HG03139 (cell line): ENCODE data around the gene SIX3.

Experiments
- ATAC-seq: cut with Tn5 transposase; IDR thresholded peaks from one replicate; pipeline ENCODE4 v1.9.1; 2021; ENCODE audit not compliant: unreplicated experiment

SIX3 gene

DNA sequence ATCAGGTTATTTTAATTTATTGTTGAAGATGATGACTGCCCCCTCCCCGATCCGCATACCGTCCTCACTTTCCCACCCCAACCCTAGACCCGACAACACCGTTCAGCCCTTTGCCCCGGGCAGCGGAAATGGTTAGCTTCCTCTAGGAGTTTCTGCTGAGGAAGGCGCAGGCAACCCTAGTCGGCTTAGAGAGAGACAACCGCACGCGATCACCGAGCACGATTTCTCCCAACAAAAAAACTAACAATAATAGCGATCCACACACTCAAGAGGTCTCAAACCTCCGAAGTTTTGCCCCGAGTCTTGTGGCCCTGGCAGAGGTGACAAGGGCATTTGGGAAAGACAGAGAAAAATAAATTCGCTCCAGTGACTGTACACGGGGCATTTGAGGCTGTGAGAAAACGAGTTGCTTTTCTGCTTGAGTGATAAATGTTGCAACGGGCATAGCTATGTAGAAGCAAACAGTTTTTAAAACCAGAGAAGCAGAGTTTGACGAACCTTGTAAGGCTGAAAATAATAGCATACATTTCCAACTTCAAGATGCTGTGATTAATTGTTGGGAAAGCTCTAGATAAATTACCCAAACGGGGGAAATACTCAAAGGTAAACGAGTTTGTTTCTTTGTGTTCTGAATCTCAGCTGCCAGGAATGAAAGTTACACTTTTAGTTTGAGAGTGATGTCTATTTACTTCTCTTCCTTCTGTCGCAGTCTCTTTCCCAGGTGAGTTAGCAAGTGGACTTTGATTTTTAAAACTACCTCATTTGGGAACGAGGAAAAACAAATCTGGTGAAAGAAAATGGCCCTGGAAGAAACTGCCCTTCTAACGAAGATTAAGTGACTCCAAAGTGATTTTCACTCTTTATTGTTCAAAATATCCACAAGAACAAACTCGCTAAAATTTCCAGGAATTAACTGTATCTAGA, 11.0 kb upstream of the SIX3 start:
- no peak for ATAC-seq

DNA sequence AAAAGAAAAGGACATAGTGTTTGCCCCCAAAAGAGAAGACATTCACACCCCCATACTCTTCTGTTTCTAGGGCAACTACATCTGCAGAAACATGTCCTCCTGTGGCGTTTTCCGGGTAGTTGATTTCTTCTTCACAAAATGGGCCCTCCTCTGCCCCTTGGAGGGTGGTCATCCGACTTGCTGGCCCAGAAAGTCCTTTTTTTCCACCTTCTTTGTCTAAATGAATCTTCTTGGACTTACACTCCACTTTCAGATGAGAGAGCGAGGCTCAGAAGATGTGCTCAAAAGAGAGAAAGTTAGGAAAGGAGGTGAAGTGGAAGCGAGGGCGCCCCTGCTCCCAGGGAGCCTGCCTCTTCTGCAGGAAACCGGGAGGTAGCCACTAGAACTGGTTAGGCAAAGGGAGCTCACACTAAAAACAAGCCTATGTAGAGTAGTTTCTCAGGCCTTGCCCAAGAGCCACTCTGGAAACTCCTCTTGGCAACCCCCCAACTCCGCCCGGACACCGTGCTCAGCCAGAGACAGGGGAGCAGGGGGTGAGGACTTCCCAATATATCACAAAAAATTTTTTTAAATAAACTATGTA, 10.2 kb upstream of the SIX3 start:
- ATAC-seq: no peak

DNA sequence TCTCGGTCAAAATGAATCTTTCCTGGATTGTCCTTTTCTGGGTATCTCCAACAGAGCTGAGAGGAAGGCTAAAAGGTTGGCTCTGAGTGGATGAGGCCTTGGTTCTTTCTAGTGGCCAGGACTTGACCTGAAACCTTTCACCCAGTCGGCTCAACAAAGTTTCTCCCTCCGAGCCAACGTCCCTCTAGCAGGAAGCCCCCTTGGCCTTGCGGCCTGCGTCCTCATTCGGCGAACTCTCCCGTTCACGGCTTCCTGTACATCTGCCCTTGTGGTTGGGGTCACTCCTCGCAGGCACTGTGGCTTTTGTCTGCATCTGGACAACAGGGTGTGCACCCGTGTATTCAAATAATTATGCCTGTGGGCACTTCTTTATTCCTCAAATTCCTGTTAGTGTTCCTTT, 9.4 kb upstream of the SIX3 start:
- ATAC-seq: no peak

DNA sequence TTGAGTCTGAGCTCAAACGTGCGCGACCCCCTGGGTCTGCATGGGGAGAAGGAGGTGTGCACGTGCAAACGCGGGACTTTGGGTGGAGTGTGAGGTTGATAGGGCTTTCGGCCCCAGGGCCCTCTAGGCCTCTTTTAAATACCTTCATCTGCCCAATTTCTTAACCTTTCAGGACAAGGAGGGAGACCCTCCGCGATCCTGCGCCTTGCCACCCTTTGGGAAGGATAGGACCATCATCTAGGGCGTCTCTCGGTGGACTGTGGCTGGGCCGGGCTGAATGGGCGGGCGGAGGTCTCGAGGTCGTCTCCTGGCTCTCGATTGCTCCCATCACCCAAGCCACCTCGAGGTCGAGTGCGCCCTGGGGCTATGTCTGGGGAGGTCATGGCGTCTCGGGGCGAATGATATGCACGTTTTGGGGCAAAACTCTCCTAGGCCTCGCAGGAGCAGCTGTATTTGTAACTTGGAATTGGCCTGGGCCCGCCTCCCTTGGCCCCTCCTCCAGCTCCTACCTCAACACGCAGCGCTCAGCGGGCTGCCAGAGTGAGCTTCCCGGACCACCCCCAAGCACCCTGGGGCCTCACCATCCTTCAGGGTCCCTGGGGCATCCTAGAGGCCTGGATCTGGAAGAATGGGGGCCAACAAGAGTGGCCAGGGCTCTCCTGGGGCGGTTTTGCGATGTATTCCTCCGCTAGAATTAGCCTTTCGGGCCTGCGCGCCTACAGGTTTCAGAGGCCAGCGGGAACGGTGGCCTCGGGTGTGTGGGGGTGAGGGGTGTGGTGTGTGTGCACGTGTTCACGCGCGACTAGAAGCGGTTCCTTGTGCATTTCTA, 8.7 kb upstream of the SIX3 start:
- ATAC-seq: no peak

DNA sequence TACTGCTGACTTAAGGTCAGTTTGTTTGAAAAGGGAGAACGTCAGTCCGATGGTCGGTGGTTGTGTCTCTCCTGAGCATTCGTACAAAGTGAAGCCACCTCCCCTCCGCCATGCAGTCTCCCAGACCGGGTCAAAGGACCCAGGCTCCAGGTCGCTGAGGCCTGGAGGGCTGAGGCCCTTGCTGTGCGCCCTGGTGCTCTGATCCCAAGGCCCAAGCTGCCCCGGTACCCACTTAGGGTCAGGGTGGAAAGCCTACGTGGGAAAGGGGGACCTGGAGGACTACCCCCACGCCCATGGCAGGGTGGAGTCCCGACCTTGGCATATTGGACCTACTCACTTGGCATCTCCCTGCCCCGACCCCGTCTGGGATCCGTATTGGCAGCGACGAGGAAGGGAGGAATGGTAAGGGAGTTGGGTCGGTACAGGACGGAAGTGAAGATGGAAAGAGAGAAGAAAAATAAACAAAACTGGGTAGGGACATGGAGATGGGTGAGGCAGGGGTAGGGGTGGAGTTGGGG, 8.0 kb upstream of the SIX3 start:
- no peak for ATAC-seq

DNA sequence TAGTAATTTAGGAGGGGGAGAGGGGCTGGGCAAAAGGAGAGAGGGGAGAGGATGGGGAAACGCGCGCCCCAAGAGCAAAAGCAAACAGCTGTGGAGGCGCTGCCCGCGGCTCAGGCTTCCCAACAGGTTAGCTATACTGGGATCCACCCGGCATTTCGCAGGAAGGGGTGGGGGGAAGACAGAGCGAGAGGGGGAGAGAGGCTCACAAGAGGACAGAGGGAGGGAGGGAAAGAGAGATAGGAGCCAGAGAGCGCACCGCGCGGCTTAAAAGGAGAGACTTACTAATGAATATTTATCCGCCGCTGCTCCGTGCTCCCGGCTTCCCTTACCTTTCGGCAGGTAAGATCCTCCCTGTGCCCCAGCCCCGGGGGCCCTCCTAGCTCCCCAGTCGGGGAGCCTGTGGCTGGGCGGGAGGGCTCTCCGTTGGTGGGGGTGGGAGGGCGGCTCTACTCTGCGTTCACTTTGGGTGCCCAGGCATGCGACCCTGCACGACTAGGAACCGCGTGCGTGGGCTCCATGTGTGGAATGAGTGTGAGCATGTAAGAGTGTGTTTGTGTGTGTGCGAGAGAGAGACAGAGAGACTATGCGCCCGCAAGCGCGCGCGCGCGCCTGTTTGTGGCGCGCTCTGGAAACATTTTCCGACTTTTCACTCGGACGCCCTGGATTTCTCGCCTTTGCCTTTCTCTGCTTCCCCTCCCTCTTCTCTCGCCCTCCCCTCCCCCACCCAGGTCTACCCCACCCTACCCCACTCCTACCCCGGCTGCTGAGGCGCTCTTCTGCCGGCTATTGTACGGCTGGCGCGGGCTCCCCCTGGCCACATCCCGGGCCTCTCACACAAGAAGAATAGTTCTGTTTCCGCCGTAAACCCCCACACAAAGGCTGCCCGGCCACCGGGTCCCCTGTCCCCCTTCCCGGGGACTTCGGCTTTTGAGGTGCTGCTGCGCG, 7.2 kb upstream of the SIX3 start:
- ATAC-seq: no peak

DNA sequence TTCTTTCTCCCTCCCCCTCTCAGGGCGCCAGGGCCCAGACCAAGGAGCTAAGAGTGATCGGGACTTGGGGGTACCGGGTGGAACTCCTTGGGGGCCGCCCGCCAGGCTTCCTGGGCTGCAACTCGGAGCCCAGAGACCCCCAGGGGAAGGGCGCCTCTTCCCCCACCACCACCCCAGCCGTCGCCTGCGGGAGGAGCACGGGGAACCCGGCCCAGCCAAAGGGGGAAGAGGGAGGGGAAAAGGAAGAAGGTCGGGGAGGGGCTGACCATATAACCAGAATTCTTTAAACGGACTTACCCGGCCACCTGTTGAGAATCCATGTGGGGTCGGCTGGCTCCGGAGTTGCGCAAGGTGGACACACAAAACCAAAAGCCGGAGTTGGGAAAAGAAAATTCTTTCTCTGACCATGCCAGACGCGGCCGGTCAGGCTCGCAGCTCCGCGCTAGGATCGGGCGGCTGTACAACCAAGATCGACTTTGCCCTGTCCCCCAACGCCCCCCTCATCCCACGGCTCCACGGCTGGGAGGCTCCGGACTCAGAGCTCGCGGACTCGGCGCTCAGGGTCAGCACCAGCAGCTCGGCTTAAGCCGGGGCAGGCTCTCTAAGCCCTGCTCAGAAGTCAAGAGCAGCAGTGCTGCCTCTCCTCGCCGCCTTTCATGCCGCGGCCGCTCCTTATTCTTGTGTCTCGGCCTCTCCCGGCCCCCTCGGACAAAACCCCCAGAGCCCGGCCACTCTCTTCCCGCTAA, 6.3 kb upstream of the SIX3 start:
- no peak for ATAC-seq

DNA sequence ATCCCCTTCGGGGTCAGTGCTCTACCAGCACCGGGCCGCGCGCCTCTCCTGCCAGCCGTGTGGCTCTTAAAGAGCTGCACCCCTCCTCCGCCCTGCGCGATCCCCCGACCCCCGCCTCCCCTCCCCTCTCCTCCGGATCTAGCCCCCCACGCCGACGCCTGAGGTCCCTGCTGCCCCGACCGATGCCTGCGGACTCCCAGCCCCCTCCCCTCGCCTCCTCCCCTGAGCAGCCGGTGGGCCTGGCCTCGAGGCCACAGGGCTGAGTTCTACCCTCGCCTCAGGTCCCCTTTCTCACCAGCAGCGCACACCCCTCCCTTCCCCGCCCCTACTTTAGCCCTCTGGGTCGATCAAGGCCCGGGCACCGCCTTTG, 5.8 kb upstream of the SIX3 start:
- no peak for ATAC-seq

DNA sequence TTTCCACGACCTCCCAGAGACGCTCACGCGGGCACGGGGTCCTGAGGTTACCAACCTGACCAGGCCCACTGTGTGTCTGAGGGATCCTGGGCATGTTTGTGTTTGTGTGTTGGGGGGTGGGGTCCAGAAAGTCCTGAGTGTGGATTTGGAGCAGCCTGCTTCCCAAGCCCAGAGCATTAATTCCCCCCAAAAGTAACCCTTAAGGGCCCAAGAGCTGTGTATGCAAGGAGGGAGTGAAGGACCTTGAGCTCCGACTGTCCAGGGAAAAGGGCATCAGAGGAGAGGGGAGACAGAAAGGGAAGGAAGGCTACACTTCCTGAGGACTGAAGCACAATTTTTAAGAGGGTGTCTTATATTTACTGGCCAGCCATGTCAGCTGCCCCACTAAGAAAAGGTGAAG, 5.2 kb upstream of the SIX3 start:
- ATAC-seq: no peak

DNA sequence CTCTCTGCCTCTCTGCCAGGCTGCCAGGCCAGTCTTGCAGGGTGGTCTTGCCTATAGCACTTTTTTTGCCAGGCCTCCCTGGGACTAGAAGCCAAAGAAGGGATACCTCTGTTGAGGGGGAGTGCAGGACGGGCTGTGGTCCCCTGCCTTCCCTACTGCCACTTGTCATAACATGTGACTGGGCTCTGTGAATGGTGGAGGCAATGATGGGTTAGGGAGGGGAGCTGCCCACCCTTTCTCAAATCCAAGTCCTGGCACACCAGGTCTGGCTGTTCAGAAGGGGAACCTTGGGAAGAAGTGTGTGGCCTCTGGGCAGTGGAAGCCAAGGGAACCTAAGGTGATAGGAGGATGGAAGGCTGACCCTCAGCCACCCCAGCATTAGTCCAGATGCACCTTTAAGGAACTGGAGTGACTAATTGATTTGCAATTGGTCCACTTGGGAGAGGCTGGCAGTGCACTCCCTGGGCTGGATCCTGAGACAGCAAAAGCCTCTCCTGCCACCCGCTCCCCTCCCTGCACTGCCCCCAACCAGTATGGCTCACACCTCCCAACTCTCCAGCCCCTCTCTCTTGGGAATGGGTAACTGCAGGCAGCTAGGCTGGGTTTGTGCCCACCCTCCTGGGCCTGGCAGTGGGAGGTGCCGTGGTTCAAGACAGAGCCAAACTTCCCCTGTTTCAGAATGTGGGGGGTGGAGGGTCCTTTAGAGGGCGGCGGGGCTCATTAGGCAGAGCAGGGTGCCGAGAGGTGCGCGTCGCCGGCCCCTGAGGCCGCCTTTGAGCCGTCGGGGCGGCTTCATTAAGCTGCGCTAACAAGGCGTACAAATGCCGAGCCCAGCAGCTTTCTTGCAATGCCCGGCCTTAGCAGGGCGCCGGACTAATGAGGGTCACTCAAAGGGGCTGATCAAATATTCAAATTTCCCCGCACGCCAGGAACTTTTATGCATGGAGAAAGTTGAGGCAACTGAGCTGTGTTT, 4.5 kb upstream of the SIX3 start:
- no peak for ATAC-seq

DNA sequence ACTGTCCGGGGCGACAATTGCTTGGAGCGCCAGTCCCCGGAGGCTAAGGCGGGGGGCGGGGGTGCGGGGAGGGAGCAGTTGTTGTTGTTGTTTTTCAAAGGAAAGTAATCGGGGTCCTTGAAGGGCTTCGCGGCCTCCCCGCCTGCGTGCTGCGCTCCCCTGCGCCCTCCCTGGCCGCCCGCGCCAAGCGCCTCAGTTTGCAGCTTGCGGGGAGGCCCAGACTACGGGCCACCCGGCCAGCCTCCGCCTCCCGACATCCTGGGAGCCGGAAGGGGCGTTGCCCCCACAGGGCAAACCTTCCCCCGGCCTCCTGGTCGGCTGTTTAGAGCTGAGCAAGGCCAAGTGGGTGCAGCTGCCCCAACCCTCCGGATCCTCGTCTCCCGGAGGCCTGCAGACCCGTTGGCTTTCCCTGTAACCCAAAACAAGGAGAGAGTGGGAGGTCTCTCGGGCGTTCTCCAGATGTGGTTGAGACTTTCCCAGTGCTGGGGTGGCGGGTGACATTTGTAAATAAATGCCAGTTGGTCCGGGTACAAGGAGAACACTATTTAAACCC, 3.7 kb upstream of the SIX3 start:
- no peak for ATAC-seq

DNA sequence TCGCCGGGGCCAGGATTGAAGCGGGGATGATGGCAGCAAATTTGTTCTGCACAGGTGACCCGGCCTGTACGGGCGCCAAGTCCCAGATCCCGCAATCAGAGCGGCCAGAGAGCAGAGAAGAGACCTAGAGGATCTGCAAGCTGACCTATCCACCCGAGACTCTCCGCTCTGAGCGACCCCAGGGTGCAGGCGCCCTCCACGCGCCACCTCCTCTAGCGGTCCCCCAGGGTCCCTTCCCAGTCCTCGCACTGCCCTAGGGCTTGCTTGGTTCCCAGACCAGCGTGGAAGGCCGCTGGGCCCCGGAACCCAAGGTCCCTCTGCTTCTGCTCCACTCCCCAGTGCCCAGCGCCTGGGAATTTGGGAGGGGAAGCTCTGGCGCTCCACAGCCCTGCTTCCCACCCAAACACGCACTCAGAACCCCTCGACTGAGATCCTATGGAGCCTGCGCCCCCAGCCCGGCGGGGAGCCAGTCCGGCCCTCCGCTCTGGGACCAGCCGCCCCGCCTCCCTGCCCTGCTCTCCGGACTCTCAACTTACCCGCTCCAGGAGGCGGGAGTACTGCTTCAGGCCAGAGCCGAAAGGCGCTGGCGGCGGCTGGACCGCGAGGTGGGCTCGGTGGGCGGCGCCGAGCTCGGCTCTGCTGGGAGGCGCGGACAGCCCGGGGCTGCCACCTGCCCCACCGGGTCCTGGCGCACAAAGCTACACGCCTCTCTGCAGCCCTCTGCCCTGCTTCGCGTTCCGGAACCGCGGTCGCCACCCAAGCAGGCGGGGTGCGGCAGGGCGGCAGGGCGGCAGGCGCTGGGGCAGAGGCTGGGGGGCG, 3.0 kb upstream of the SIX3 start:
- ATAC-seq: no peak

DNA sequence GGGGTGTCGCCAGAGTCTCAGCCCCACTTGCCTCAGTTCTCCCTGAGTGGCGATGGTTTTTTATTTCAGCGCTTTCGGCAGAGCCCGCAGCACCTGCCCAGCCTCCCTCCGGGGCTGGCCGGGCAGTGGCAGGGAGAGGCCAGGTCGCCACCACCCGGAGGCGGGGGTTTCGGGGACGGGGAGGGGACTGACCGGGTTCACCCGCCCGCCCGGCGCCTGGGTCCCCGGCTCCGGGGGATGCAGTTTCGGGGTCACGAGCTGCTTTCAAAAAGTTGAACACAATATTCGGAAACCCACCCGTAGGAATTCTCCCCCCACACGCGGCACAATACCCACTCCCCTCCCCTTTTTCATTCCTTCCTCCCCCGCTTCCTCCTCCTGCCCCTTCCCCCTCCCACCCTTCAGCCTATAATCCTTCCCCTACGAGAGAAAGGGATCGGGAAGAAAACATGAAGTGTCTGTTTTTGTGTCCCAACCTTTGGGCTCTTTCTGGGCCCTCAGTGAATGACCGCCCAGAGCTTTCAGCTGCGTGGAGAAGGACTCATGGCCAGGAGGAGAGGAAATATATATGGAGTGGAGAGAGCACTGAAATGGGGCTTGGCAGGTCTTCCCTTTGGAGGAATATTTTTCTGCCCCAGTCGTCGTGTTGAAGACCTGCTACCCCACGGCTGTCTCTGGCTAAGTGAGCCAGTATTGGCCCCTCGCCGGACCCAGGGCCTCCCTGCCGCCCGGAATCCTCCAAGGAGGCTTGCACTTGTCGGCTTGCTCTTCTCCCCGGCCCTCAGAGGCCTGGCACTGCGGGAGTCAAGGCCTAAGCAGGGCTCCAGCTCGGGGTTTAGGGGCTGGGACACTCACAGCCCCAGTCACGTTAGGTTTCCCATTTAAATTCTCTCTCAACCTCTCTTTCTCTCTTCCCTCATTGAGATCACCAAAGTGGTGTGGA, 2.1 kb upstream of the SIX3 start:
- no peak for ATAC-seq

DNA sequence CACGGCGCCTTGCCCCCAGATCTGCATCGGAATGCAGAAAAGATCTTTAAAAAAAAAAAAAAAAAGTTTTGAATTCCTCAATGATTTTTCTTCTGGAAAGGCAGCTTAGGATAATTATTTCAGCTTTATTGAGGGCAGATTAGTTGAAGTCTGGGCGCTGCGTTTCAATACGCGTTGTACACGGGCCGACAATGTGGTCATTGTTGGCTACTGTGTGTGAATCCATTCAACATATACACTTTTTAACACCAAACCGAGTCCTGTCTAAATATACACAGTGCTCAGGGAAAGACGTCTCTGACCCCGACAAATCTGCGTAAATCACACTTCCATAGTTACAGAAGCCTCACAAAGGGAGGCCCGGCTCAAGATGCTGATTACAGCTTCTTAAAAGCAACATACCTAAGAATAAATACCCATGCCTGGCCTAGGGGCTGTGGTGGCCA, 1.4 kb upstream of the SIX3 start:
- no peak for ATAC-seq

DNA sequence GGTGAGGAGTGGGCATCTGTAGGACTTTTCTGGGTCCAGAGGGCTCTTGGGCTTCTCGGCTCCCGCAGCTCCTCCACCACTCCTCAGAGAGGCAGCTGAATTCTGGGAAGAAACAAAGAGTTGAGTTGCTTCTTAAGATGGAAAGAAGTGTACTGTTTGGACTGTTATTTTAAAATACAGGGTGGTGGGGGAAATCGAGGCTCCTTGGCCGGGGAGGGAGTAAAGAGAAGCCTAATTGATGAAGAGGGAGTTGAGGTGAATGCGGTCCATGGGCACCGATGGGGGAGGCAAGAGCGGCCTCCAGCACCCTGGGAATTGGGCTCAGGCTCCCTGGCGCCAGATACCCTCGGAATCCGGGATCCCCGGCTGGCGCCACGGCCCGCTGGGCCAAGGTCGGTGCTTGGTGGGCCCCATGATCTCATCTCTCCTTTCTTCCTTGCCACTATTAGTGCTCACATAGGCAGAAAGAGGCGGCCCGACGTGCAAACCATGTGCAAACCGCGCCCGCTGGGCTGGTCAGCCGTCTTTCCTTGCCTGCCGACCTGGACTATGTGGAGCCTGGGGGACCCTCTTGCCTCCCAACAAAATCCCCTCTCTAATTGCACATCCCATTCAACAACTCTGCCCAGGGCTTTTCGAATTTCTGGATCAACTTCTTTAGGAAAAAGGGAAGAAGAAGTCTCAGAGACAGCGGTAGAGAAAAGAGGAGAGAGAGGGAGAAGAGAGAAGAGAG, 604 bp upstream of the SIX3 start:
- no peak for ATAC-seq
